Measurements from ENCODE around the gene USE1. TPM values are rescaled to one million over a fixed set of nuclear protein-coding genes. Genes with fewer than 3 reads are reported as not detected.

The USE1 gene
- total RNA-seq, 1 donor from 2014 or later: 19.8 TPM

GRCh38 chr19:17255150-17255621 is 40.0 kb downstream of the USE1 start:
- no peak overlapping the region for H2AFZ ChIP-seq (ENCODE audit: low read depth, low read length)
- no peak overlapping the region for H3K27ac Mint-ChIP-seq (ENCODE audit: unreplicated experiment)

GRCh38 chr19:17256130-17256529 is 41.0 kb downstream of the USE1 start:
- Histone ChIP-seq H3K9me3 (ENCODE audit: insufficient read depth, low read depth, low read length) (peaks cover 10% of the 10 kb centered on the region), H3K4me1 (ENCODE audit: insufficient read depth, low read length) (no peaks in the 10 kb centered on the region), H3K27me3 (ENCODE audit: insufficient read depth, low read length) (no peaks in the 10 kb centered on the region), H3K36me3 (ENCODE audit: insufficient read depth, low read length) (no peaks in the 10 kb centered on the region), H3K79me2 (ENCODE audit: insufficient read depth, low read length) (no peaks in the 10 kb centered on the region), H3K4me3 (ENCODE audit: insufficient read depth, low read depth, low read length) (no peak overlapping the region), H3K9ac (ENCODE audit: low read length) (no peak overlapping the region), H2AFZ (ENCODE audit: low read depth, low read length) (no peak overlapping the region), H4K20me1 (ENCODE audit: insufficient read depth, low read length) (no peaks in the 10 kb centered on the region), H3K4me2 (ENCODE audit: low read length) (no peak overlapping the region), H3K27ac (ENCODE audit: low read depth, low read length) (no peak overlapping the region)
- Mint-ChIP-seq H3K4me1 (ENCODE audit: low read depth, unreplicated experiment) (no peaks in the 10 kb centered on the region), H3K27me3 (ENCODE audit: low read depth, unreplicated experiment) (peaks cover 13% of the 10 kb centered on the region), H3K4me3 (ENCODE audit: unreplicated experiment) (no peak overlapping the region), H3K27ac (ENCODE audit: unreplicated experiment) (no peak overlapping the region), H3K9me3 (ENCODE audit: unreplicated experiment) (no peaks in the 10 kb centered on the region), H3K36me3 (ENCODE audit: low read depth, unreplicated experiment) (no peaks in the 10 kb centered on the region)
- no peak for FAIRE-seq
- TF ChIP-seq EZH2 (IDR thresholded peaks at IDR 0.05; ENCODE audit: insufficient read depth, low read length): no peak
- DNase-seq (ENCODE audit: low read depth): no peak

More at GRCh38 chr19:17255150-17255621, 40.0 kb downstream of the USE1 start:
- no peak for DNase-seq (ENCODE audit: low read depth)
- no peak for FAIRE-seq
- no peak overlapping the region for H3K4me2 ChIP-seq (ENCODE audit: low read length)
- H3K9me3 ChIP-seq (ENCODE audit: insufficient read depth, low read depth, low read length): peaks cover 10% of the 10 kb centered on the region
- no peaks in the 10 kb centered on the region for H3K4me1 Mint-ChIP-seq (ENCODE audit: low read depth, unreplicated experiment)
- H3K36me3 Mint-ChIP-seq (ENCODE audit: low read depth, unreplicated experiment): no peaks in the 10 kb centered on the region
- peaks cover 9% of the 10 kb centered on the region for H3K27me3 Mint-ChIP-seq (ENCODE audit: low read depth, unreplicated experiment)
- no peaks in the 10 kb centered on the region for H3K27me3 ChIP-seq (ENCODE audit: insufficient read depth, low read length)
- no peaks in the 10 kb centered on the region for H3K9me3 Mint-ChIP-seq (ENCODE audit: unreplicated experiment)
- peak overlapping the region; percentile 64 for H3K4me3 Mint-ChIP-seq (ENCODE audit: unreplicated experiment)
- no peak overlapping the region for H3K27ac ChIP-seq (ENCODE audit: low read depth, low read length)
- no peaks in the 10 kb centered on the region for H3K4me1 ChIP-seq (ENCODE audit: insufficient read depth, low read length)
- no peaks in the 10 kb centered on the region for H4K20me1 ChIP-seq (ENCODE audit: insufficient read depth, low read length)
- no peak overlapping the region for H3K4me3 ChIP-seq (ENCODE audit: insufficient read depth, low read depth, low read length)
- TF ChIP-seq EZH2 (IDR thresholded peaks at IDR 0.05; ENCODE audit: insufficient read depth, low read length) (no peak), CTCF (IDR thresholded peaks at IDR 0.05; ENCODE audit: insufficient read depth, low read depth, low read length) (no peak)
- no peaks in the 10 kb centered on the region for H3K36me3 ChIP-seq (ENCODE audit: insufficient read depth, low read length)
- no peaks in the 10 kb centered on the region for H3K79me2 ChIP-seq (ENCODE audit: insufficient read depth, low read length)
- no peak overlapping the region for H3K9ac ChIP-seq (ENCODE audit: low read length)

- Histone ChIP-seq H3K4me1 (ENCODE audit: insufficient read depth, low read length) (no peaks in the 10 kb centered on the region), H3K4me2 (ENCODE audit: low read length) (no peak overlapping the region), H3K36me3 (ENCODE audit: insufficient read depth, low read length) (no peaks in the 10 kb centered on the region), H3K27me3 (ENCODE audit: insufficient read depth, low read length) (no peaks in the 10 kb centered on the region), H3K9ac (ENCODE audit: low read length) (no peak overlapping the region), H2AFZ (ENCODE audit: low read depth, low read length) (no peak overlapping the region), H3K4me3 (ENCODE audit: insufficient read depth, low read depth, low read length) (no peak overlapping the region), H3K79me2 (ENCODE audit: insufficient read depth, low read length) (no peaks in the 10 kb centered on the region), H4K20me1 (ENCODE audit: insufficient read depth, low read length) (no peaks in the 10 kb centered on the region), H3K27ac (ENCODE audit: low read depth, low read length) (no peak overlapping the region), H3K9me3 (ENCODE audit: insufficient read depth, low read depth, low read length) (peaks cover 10% of the 10 kb centered on the region)
- Mint-ChIP-seq H3K27me3 (ENCODE audit: low read depth, unreplicated experiment) (peaks cover 13% of the 10 kb centered on the region), H3K27ac (ENCODE audit: unreplicated experiment) (peak overlapping the region; percentile 34), H3K4me3 (ENCODE audit: unreplicated experiment) (no peak overlapping the region), H3K9me3 (ENCODE audit: unreplicated experiment) (no peaks in the 10 kb centered on the region), H3K36me3 (ENCODE audit: low read depth, unreplicated experiment) (no peaks in the 10 kb centered on the region), H3K4me1 (ENCODE audit: low read depth, unreplicated experiment) (no peaks in the 10 kb centered on the region)
- FAIRE-seq (no peak), DNase-seq (ENCODE audit: low read depth) (no peak)
- TF ChIP-seq CTCF (IDR thresholded peaks at IDR 0.05; ENCODE audit: insufficient read depth, low read depth, low read length) (no peak), EZH2 (IDR thresholded peaks at IDR 0.05; ENCODE audit: insufficient read depth, low read length) (no peak)
These were observed 44.1 kb downstream of the USE1 start for GRCh38 chr19:17259118-17259780.
